ENCODE data around the gene RBKS. TPM values are rescaled to one million over a fixed set of nuclear protein-coding genes. Genes with fewer than 3 reads are reported as not detected.

RBKS gene
- total and polyA plus RNA-seq, 2 of the 13 experiments (the other 11 are each of a cell fraction or from before 2014, with no cell fraction given) = 7.7 to 8.3 TPM

DNA sequence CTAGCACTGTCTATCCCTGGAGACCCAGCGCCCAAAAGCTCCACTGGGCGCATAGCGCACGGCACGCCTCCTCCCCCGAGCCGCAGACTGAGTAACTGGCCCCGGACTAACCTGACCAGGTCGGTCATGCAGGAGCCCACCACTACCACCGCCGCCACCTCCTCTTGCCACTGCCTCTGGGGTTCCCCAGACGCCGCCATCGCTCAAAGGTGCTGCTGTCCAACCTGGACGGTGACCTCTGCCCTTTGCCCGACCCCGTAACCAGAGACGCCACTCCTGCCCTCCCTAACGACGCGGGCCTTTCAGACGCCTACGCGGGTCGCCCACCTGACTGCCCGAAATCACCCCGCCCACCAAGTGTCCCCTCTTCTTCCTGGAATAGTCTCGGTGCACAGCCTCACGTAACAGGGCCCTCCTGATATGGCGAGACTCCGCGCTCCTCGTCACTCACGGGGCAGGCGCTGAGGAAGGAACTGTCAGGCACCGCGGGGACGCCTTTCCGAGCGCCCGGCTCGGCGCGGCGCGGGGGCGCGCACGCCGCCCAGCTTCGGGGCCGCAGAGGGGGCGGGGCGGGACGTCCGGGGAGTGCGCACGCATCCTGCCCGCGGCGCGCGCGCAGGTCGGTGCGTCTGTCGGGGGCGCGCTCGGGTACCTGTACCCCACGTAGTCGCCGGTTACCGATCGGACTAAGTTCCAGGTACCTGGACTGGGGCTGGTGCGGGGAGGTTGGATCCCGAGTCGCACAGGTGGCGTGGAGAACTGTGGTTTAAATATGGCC lies at the start of gene RBKS, which contains the start of gene BABAM2 (continued):
- TF ChIP-seq NCOR1 (IDR thresholded peaks at IDR 0.05; ENCODE audit: borderline replicate concordance, low read length) (no peak; the same call in none of the 2 replicates), SOX6 (IDR thresholded peaks at IDR 0.05) (no peak), SOX6 (CRISPR knock-in tag; IDR thresholded peaks at IDR 0.05) (peak; percentile 66), ZNF580 (CRISPR knock-in tag; IDR thresholded peaks at IDR 0.05; ENCODE audit: borderline replicate concordance, low read depth) (peak; percentile 51), JARID2 (CRISPR knock-in tag; IDR thresholded peaks at IDR 0.05; ENCODE audit: insufficient replicate concordance) (peak; percentile 39), CEBPG (CRISPR knock-in tag; IDR thresholded peaks at IDR 0.05) (no peak), AKAP8 (CRISPR knock-in tag; IDR thresholded peaks at IDR 0.05) (peak; percentile 20; the same call in 1 of the 2 replicates), GMEB2 (CRISPR knock-in tag; IDR thresholded peaks at IDR 0.05; ENCODE audit: low read depth) (peak; percentile 96), BRD4 (CRISPR knock-in tag; IDR thresholded peaks at IDR 0.05) (no peak; the same call in none of the 2 replicates), AHR (CRISPR knock-in tag; IDR thresholded peaks at IDR 0.05) (peak; percentile 77; the same call in 1 of the 2 replicates), ZNF776 (CRISPR knock-in tag; IDR thresholded peaks at IDR 0.05) (peak; percentile 37; the same call in 1 of the 2 replicates), IRF2 (CRISPR knock-in tag; IDR thresholded peaks at IDR 0.05) (peak; percentile 94), ZSCAN30 (CRISPR knock-in tag; IDR thresholded peaks at IDR 0.05) (no peak), ZNF790 (CRISPR knock-in tag; IDR thresholded peaks at IDR 0.05; ENCODE audit: borderline replicate concordance) (0 out of 2 replicates have a peak, but pooled peaks have one; percentile 58), ATRX (CRISPR knock-in tag; IDR thresholded peaks at IDR 0.05; ENCODE audit: borderline replicate concordance) (no peak), ZNF121 (CRISPR knock-in tag; IDR thresholded peaks at IDR 0.05) (0 out of 2 replicates have a peak, but pooled peaks have one; percentile 40), TEF (CRISPR knock-in tag; IDR thresholded peaks at IDR 0.05) (0 out of 2 replicates have a peak, but pooled peaks have one; percentile 59), KLF15 (CRISPR knock-in tag; IDR thresholded peaks at IDR 0.05; ENCODE audit: borderline replicate concordance) (no peak), KDM3A (CRISPR knock-in tag; IDR thresholded peaks at IDR 0.05; ENCODE audit: low read depth) (no peak), POLR2AphosphoS5 (IDR thresholded peaks at IDR 0.05; ENCODE audit: low read depth, low read length) (peak; percentile 73), POGZ (CRISPR knock-in tag; IDR thresholded peaks at IDR 0.05) (peak; percentile 59)
- TF ChIP-seq, protein P1, sequence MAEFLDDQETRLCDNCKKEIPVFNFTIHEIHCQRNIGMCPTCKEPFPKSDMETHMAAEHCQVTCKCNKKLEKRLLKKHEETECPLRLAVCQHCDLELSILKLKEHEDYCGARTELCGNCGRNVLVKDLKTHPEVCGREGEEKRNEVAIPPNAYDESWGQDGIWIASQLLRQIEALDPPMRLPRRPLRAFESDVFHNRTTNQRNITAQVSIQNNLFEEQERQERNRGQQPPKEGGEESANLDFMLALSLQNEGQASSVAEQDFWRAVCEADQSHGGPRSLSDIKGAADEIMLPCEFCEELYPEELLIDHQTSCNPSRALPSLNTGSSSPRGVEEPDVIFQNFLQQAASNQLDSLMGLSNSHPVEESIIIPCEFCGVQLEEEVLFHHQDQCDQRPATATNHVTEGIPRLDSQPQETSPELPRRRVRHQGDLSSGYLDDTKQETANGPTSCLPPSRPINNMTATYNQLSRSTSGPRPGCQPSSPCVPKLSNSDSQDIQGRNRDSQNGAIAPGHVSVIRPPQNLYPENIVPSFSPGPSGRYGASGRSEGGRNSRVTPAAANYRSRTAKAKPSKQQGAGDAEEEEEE (CRISPR knock-in tag; IDR thresholded peaks at IDR 0.05; ENCODE audit: borderline replicate concordance) = peak; percentile 86; the same call in 1 of the 2 replicates
- TF ChIP-seq, protein P2, sequence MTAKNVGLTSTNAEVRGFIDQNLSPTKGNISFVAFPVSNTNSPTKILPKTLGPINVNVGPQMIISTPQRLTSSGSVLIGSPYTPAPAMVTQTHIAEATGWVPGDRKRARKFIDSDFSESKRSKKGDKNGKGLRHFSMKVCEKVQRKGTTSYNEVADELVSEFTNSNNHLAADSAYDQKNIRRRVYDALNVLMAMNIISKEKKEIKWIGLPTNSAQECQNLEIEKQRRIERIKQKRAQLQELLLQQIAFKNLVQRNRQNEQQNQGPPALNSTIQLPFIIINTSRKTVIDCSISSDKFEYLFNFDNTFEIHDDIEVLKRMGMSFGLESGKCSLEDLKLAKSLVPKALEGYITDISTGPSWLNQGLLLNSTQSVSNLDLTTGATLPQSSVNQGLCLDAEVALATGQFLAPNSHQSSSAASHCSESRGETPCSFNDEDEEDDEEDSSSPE (CRISPR knock-in tag; IDR thresholded peaks at IDR 0.05) = peak; percentile 62

Data from HepG2 (cell line).